C4-2B (cell line): ENCODE data around the gene CATSPER1.
"Not testable (repeated sequence)": the region's sequence is repeated elsewhere in the genome, so short reads cannot be mapped to it uniquely, and the experiment has no call there.

Experiments
- CTCF ChIP-seq: fragments of 450-650 bp; conservative IDR thresholded peaks from 2 replicates; pipeline ENCODE4 v1.5.1; 2017; ENCODE audit warnings: mild to moderate bottlenecking
- ZFX ChIP-seq: fragments of 450-650 bp; IDR thresholded peaks from 2 replicates; pipeline ENCODE4 v1.6.1; 2017

- TF ChIP-seq CTCF, ZFX: not testable (repeated sequence)
Observed at GRCh38 chr11:66010036-66010435, 16.2 kb downstream of the CATSPER1 start.
